Activated CD4-positive, alpha-beta T cell treated with anti-CD3 and anti-CD28 coated beads, Interleukin-2, Interleukin-6, amounts not matched to agents 100 ng/mL and 50 ng/mL, durations not matched to agents 16 hours and 8 hours (primary cell): ENCODE results near the gene TNS4.
A peak's percentile ranks its signal among the peaks of the same experiment; 100 is the strongest.
"Not testable (repeated sequence)": the region's sequence is repeated elsewhere in the genome, so short reads cannot be mapped to it uniquely, and the experiment has no call there.

Experiments
- DNase-seq: peaks from one replicate; pipeline ENCODE4 v3.0.0-alpha.2; 2020

The TNS4 gene, protein sequence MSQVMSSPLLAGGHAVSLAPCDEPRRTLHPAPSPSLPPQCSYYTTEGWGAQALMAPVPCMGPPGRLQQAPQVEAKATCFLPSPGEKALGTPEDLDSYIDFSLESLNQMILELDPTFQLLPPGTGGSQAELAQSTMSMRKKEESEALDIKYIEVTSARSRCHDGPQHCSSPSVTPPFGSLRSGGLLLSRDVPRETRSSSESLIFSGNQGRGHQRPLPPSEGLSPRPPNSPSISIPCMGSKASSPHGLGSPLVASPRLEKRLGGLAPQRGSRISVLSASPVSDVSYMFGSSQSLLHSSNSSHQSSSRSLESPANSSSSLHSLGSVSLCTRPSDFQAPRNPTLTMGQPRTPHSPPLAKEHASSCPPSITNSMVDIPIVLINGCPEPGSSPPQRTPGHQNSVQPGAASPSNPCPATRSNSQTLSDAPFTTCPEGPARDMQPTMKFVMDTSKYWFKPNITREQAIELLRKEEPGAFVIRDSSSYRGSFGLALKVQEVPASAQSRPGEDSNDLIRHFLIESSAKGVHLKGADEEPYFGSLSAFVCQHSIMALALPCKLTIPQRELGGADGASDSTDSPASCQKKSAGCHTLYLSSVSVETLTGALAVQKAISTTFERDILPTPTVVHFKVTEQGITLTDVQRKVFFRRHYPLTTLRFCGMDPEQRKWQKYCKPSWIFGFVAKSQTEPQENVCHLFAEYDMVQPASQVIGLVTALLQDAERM

DNA sequence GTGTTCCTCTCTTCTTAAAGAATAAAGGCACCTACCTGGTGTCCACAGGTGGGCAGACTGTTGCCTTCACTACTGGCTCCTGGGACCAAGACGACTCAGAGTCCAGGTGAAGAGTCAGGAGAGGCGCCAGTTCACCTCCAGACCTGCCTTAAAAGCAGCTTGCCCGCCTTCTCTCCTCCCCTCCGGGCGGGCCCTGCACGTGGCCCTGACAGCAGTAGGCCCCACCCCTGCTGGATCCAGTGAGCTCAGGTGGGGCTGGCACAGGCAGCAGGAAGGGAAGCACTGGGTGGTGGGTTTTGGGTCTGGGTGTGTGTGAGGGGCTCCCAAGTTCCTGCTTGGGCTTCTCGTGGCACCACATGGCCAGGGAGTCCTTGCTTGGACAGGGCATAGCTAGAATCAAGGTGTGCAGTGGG is at the start of gene TNS4:
Gene TNS4 (minus strand): TSS at position 125 of the 413 bp plus-strand sequence. CDS start 5,198 bp downstream, outside the sequence.
- no peak for DNase-seq

DNA sequence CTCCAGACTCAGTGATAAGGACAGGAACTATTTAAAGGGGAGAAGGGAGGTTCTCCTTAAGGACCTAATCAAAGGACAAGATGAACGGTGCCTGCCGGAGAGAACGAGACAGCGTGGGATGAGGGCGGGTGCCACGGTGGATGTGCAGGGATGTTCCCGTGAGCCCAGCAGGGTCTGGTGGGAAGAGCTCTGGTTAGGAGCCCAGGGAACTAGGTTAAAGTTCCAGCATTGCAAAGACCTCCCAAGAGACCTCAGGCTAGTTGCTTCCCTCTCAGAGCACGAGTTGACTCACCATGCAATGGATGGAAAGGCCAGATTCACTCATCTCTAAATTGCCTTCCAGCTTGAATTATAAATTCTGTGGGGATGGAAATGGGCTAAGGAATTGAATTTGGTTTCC is 49.2 kb upstream of the TNS4 start:
- no peak for DNase-seq

DNA sequence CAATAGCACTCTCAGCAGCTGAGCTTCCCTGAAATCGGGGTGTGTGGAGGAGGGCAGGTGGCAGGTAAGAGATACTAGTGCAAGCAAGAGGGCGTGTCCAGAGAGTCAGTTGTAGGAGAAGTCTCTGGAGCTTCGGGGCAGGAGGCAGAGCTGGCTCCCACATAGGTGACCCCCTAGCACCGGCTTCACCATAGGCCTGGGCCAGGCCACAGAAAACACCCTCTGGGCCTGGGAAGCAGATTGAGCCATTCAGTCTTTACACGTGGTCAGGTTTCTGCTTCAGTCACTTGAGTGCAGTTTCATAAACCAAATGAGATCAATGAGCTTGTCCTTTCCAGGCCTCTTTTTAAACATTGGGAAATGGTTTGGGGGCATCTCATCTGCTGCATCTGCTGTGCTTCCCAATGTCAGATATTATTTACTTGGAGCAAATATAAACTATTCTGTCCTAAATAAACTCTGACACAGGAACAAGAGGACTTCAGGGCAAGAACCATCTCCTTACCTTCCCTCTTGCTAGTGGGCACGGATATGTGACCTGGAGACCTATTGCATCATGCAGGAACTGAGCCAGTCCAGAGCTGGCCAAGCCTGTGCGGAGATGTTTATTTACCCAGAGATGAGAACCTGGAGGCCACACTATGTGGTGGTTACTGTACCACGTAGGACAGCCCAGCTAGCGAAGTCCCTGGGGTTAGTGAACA is 47.7 kb upstream of the TNS4 start:
- no peak for DNase-seq

DNA sequence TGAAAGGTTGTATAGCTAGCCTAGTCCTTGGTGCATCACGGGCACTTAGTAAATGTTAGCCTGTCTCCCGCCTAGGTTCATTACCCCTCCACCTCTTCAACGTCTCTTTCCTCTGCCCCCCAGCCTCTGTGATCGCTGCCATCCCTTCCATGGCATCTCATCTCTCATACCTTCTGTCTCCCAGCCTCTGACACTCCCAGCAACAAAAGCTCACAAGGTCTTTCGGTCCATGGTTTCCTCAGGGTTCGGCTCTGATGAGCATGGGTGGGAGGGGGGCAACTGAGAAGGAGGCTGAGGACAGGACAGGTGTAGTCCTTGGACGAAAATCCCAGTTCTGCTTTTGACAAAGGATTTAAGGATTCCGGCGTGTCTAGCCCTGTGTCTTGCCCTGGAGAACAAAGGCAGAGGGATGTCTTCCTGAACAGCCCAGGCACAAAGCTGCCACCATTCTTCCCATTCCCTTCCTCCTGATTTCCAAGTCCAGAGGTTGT is 47.1 kb upstream of the TNS4 start:
- DNase-seq = no peak

DNA sequence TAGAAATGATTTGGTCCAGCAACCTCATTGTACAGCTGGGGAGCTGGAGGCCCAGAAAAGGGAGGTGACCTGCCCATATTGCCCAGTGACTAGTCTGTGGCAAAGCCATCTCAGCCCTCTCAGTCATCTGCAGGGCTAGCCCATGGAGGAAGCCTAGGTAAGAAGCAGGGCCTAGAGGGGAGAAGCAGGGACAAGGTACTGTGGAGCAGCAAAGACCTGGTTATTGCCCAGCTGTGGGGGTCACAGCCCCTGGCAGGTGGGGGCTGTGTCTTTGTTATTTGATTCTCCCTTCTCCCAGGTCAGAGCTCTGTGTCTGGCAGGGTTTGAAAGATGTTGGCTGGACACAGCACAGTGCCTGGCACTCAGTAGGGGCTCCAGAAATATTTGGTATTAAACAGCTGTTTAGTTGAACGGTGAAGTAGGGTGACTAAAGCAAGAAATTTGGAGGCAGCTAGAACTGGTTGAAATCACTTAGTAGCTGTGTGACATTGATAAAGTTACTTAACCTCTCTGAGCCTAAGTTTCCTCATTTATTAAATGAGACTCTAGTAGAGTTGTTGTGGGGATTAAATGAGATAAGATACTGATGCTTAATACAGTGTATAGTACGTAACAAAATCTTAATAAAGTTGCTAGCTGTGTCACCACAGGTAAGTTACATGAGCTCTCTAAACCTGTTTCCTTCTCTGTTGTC is 46.5 kb upstream of the TNS4 start:
- DNase-seq = no peak

DNA sequence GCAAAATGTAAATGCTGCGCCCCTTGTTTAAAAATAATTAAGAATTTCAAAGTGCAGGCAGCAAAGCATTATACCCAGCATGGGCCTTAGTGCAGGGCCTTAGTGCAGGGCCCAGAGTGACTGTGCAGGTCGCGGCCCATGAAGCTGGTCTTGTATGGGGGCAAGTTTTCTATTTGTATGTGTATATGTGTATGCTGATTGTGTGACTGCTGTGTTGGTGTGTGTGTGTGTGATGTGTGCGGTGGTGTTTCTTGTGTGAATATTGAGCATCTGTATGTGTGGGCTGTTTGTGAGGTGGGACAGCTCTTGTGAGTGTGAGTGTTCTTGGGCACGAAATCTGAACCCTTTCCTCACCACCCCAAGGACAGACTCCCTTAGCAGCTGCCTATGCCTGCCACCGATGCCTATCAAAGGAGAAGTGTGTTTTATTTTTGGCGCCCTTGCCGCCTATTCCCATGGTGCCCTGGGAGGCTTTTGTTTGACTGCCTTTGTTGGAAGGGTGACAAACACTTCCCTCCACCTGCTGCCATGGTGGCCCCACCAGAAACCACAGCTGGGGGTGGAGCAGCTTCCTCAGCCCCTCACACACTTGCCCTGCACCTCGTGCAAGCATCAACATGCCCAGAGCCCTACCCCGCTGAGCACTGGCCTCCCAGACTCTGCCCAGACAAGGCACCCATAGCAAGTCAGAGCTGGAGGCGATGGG is 45.8 kb upstream of the TNS4 start:
- no peak for DNase-seq

DNA sequence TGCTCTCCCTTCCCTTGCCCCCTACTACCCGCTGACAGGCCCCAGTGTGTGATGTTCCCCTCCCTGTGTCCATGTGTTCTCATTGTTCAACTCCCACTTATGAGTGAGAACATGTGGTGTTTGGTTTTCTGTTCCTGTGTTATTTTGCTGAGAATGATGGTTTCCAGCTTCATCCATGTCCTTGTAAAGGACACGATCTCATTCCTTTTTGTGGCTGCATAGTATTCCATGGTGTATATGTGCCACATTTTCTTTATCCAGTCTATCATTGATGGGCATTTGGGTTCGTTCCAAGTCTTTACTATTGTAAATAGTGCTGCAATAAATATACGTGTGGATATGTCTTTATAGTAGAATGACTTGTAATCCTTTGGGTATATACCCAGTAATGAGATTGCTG is 45.1 kb upstream of the TNS4 start:
- DNase-seq = not testable (repeated sequence)

DNA sequence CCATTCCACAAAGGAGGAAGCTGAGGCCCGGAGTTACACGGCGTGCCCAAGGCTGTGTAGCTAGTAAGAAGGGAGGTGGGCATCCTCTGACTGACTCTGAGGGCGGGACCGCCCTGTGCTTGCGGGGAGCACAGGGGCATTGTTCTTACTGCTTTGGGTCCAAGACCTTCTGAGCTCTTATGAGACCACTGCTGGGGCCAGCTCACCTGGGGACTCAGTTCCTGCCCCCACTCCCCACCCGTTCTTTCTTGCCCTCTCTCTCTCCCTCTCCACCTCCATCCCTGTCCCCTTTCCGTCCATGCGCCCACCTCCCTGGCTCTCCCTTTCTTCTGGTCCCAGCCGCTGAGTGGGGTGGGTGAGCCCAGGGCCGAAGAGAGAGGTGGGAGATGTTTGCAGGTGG is 44.2 kb upstream of the TNS4 start:
- no peak for DNase-seq

DNA sequence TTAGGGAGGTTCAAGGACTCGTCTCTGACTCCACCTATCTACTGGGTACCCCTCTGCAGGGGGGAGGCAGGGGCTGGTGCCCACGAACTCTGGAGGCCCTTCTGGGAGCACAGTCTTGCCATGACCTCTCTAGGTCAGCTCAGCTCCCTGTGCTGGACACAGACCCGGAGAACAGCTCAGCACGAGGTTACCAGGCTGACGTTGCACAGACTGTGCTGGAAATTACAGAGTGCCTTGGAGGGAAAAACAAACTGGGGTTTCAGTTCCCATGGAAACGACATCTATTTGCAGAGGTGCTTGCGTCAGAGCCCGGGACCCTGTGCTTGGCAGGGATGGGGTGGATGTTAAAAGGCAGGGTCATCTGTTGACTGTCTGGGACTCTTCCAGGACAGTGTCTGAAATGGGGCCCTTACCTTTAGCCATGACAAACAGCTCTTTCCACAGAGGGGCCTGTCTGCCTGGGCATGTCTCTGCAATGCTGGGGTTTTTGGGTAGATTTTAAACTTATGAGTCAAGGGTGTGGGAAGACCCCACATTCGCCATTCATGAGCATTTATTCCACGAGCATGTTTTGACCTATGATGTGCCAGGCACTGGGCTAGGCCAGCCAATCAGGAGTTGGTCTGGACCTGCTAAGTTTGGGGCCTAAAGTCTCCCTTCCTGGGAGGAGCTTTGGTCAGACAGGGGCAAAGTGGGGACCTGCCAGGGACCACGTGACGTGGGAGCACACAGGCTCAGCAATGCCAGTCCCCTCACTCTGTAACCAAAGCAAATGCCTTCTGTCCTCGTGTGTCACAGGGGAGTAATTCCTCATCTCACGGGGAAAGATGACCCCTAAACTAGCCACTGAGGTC is 41.4 kb upstream of the TNS4 start:
- no peak for DNase-seq

DNA sequence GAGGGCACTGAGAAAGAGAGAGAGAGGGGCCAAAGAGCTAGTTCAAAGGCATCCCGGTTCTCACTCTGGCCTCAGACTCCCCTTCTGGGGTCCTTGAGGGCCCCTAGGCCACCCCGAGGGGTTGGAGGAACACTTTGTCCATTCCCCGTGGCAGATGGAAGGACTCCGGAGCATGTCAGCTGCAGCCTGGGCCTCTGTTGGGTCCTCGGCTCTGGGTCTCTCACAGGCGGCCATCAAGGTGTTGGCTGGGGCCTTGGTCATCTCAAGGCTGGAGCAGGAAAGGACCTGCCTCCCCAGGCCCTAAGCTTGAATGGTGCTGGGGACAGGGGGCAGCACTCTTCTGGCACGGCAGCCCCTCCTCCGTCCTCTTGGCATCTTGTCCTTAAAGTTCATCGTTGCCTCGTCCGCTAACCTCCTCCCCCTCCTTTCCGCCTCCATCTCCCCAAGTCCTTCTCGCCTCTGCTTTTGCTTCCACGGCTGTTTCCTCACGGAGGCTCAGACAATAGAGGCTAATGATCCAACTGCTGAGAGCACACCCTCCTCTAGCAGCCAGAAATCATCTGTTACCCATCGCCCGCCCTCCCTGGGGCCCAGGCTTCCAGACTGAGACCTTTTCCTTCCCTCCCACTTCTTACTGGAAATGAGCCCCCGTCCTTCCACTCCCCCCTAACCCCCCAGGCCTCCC is 40.6 kb upstream of the TNS4 start:
- no peak for DNase-seq

DNA sequence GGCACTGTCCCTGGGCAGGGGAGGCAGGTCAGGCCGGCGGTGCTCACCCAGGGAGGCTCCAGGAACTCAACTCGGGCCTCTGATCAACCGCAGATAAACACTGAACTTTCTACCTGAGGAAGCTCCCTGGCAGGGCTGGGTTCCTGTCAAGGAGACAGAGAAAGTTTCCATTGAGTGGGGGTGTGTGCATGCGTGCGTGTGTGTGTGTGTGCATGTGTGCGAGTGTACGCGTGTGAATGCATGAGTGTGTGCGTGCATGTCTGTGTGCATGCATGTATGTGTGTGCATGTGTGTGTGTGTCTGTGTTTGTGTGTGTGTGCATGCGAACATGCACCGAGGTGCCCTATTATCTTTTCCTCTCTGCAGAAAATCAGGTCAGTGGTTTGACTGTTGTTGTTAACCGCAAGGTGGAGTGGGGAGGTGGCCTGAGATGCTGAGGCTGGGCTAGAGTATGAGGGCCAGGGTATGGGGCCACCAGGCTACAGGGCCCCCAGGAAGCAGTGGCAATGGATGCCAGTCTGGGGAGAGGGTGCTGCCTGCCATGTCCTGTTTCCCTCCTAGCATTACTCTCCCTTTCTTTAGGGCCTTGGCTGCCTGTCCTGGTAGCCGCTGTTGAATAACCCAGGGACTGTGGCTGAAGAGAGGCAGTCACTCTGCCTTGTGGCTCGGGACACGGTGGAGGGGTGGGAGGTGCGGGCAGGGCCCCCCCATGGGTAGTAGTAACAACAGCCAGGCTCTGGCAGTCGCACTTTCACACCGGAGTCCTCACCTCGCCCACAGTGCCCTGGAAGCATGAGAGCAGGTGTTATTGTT is 39.8 kb upstream of the TNS4 start:
- peak; percentile 80 for DNase-seq

DNA sequence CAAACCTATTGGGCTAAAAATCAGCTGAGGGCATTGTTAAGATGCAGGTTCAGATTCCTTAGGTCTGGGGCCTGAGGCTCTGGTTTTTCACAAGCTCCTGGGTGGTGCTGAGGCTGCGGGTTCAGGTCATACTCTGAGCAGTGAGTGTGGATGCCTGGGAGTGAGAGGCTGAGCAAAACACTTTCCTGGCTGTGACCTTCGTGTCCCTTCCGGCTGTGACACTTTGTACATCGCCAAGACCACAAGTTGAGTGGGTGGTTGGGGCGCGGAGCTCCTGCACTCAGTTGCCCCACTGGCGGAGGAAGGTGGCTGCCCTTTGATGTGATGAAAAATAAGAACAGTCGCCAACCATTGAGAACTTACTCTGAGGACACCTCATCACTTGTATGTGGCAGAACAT is 39.0 kb upstream of the TNS4 start:
- DNase-seq = peak; percentile 66

DNA sequence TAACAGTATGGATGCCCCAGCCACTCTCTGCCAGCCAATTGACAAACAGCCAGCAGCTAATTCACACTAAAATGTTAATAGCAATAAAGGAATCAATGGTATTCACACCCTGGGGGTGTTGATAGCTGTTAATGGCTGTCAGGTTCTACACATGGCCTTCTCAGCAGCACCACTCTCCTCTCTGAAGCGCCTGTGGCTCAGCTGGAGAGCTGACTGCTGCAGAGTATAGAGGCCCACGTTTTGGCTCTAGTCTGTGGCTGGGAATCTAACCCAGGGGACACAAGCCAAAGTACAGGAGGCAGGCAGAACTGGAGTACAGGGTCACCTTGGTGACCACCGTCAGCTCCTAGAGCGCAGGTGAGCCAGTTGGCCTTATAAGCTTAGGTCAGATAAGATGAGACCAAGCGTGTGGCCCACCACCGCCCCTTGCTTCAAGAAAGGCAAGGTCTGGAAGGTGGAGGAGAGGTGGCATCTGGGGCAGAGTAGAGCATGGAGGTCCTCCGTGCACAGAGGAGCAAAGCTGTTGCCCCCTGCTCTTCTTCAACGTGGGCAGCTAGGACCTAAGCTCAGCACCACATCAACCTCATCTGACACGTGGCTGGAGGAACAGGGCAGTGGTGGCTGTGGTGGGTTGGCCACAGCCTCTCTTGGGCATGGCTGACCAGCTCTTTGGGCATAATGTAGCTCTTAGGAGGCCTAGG is 38.4 kb upstream of the TNS4 start:
- no peak for DNase-seq

DNA sequence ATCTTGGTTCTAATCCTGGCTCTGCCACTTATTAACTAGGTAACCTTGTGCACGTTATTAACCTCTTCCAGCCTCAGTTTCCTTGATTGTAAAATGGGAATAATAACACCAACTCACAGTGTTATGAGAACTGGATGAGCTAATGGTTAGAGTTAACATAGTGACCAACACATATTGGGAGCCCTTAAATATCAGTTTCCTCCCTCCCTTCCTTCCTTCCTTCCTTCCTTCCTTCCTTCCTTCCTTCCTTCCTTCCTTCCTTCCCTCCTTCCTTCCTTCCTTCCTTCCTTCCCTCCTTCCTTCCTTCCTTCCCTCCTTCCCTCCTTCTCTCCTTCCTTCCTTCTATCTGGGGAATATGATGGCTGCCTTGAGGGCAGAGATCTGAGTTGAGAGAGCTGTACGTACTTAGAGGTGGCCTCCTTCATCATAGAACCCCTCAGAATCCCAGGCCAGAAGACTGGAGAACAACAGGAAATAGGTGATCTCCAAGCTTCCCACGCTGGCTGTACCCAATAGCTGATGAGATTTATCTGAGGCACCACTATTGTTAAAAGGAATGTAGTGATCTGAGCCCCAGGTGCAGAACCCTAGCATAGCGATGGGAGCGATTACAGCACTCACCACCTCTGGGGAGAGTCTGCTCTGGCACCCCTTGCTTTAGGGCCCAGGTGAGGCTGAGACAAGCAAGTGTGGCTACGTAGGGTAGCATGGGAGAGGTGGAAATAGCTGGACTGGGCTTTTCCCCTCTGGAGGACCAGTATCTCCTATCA is 37.7 kb upstream of the TNS4 start:
- DNase-seq = no peak

DNA sequence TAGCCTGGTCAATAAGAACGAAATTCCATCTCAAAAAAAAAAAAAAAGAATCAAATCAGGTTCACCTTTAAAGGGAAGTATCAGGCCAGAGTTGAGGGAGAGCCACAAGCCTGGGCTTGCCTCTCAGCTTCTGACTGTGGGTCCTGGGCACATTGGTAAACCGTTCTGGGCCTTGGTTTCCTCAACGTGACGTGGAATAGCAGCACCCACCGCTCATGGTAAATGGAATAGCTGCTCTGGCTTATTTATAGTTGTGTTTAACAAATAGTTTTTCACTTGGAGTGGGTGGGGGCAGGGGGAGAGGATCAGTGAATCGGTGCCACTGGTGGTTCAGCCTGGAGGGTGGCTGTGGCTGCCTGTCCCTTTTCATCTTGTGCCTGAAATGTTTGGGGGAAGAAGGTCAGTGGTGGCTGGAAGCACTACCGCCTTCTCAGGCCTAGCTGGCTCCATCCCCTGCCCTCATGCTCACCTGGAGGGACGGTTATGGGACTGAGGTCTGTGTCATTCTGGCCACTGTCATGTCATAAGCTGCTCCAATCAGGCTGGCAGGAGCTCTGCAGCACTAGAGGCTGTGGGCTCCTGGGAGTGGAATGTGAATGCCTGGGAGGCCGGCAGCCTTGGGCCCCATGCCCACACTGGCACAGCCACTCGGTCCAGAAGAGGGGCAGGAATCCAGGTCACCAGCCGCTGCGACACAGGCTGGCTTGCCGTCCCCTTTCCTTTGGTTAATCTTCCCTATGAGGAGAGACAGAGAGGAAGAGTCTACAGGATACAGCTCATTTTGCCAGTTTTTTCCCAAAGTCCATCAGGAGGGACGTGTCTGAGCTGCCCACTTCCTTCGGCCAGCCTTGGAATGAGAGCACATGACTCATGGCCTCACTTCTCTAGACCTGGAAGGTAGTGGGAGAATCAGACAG is 36.9 kb upstream of the TNS4 start:
- DNase-seq = no peak

DNA sequence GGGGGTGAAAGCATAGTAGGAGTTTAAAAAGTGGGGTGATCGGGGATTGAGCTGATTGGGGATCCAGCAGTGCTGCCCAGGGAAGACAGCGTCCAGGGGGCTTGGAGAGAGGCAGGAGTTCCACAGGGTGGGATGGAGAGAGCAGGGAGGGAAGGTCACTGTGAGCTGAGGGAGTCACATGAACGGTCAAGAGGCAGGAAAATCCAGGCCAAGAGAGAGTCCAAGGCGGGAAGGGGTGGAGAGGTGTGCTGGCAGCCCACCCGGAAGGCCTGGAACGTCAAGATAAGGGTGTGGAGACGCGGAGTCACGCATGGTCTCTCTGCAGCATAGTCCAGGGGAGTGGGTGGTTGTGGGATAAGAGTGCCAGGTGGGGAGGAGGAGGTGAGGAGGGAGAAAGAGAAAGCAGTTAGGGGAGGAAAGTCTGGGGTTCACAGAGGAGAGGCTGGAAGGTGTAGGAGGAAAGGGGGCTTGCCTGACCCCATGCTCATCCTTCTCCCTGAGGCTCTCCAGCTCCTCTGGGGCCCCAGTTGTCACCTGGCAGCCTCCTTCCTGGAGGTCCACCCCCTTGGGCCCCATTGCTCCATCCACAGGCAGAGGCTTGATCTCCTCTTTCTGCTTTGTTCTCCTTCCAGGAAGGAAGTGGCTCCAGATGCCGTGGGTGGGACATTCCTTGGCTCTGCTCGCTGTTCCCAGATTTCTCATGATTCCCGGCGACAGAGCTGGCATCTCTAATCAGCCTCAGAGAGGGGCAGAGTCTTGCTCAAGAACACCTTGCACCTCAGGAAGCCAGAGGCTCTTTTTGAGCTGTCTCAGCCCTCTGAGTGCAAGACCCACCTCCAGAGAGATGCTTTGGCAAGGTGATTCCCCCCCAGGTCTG is 35.1 kb upstream of the TNS4 start:
- DNase-seq = no peak
